Progenitor cell of endocrine pancreas (in vitro differentiated cells): ENCODE data around the gene ZFHX3. TPM values are rescaled to one million over a fixed set of nuclear protein-coding genes. Genes with fewer than 3 reads are reported as not detected.

Experiments
- DNase-seq: peaks from one replicate; pipeline ENCODE4 v3.0.0; 2021; ENCODE audit warnings: low spot score; ENCODE audit not compliant: unreplicated experiment
- H3K27ac Mint-ChIP-seq: 2 replicates; pipeline ENCODE4 v1.8.0; 2021; ENCODE audit warnings: mild to moderate bottlenecking, moderate library complexity, mixed read lengths
- H3K27me3 Mint-ChIP-seq: 2 replicates; pipeline ENCODE4 v1.8.0; 2021; ENCODE audit warnings: mixed read lengths
- H3K36me3 Mint-ChIP-seq: 2 replicates; pipeline ENCODE4 v1.8.0; 2022; ENCODE audit warnings: mixed read lengths; ENCODE audit not compliant: insufficient read depth
- H3K4me1 Mint-ChIP-seq: 2 replicates; pipeline ENCODE4 v1.8.0; 2021; ENCODE audit warnings: low read depth, mixed read lengths
- H3K4me3 Mint-ChIP-seq: 2 replicates; pipeline ENCODE4 v1.8.0; 2021; ENCODE audit warnings: low read depth, mild to moderate bottlenecking, moderate library complexity, mixed read lengths
- H3K9me3 Mint-ChIP-seq: 2 replicates; pipeline ENCODE4 v1.8.0; 2021; ENCODE audit warnings: low read depth, mixed read lengths
- CTCF ChIP-seq: fragments of 200-600 bp; sonication (generic); IDR thresholded peaks from one replicate; pipeline ENCODE4 v1.5.0; 2021; ENCODE audit warnings: antibody characterized with exemption, mild to moderate bottlenecking; ENCODE audit not compliant: unreplicated experiment
- total RNA-seq: library from RNA; stranded (reverse); gene quantifications from 2 replicates; pipeline ENCODE4 v1.2.1, GENCODE V29; 2021

Gene ZFHX3
- total RNA-seq, 1 donor from 2014 or later: 54.0 TPM

GRCh38 chr16:72887537-72887936 is 160.4 kb downstream of the ZFHX3 start:
- Mint-ChIP-seq H3K27me3 (no peaks in the 10 kb centered on the region), H3K4me1 (peaks cover 29% of the 10 kb centered on the region), H3K27ac (no peak overlapping the region), H3K9me3 (no peaks in the 10 kb centered on the region), H3K4me3 (no peak overlapping the region), H3K36me3 (peaks cover 41% of the 10 kb centered on the region)
- TF ChIP-seq CTCF: no peak
- DNase-seq: no peak

GRCh38 chr16:72886346-72886974 is 161.5 kb downstream of the ZFHX3 start:
- Mint-ChIP-seq H3K27me3 (no peaks in the 10 kb centered on the region), H3K36me3 (peaks cover 41% of the 10 kb centered on the region), H3K4me3 (no peak overlapping the region), H3K9me3 (no peaks in the 10 kb centered on the region), H3K27ac (peak overlapping the region; percentile 82), H3K4me1 (peaks cover 26% of the 10 kb centered on the region)
- no peak for TF ChIP-seq CTCF
- DNase-seq: no peak

- H3K4me1 Mint-ChIP-seq: peaks cover 21% of the 10 kb centered on the region
- H3K27me3 Mint-ChIP-seq: no peaks in the 10 kb centered on the region
- DNase-seq: no peak
- H3K9me3 Mint-ChIP-seq: no peaks in the 10 kb centered on the region
- peak overlapping the region; percentile 47 for H3K27ac Mint-ChIP-seq
- peaks cover 38% of the 10 kb centered on the region for H3K36me3 Mint-ChIP-seq
- TF ChIP-seq CTCF: no peak
- no peak overlapping the region for H3K4me3 Mint-ChIP-seq
Measured at GRCh38 chr16:72884573-72884972, 163.4 kb downstream of the ZFHX3 start.

GRCh38 chr16:72884037-72884436 is 163.9 kb downstream of the ZFHX3 start:
- Mint-ChIP-seq H3K36me3 (peaks cover 35% of the 10 kb centered on the region), H3K27ac (peak overlapping the region; percentile 47), H3K27me3 (no peaks in the 10 kb centered on the region), H3K4me1 (peaks cover 21% of the 10 kb centered on the region), H3K4me3 (no peak overlapping the region), H3K9me3 (no peaks in the 10 kb centered on the region)
- no peak for TF ChIP-seq CTCF
- DNase-seq: no peak

GRCh38 chr16:72879846-72880245 is 168.1 kb downstream of the ZFHX3 start:
- peaks cover 12% of the 10 kb centered on the region for H3K36me3 Mint-ChIP-seq
- H3K4me1 Mint-ChIP-seq: peaks cover 44% of the 10 kb centered on the region
- DNase-seq: no peak
- H3K9me3 Mint-ChIP-seq: no peaks in the 10 kb centered on the region
- H3K27ac Mint-ChIP-seq: no peak overlapping the region
- H3K27me3 Mint-ChIP-seq: no peaks in the 10 kb centered on the region
- no peak overlapping the region for H3K4me3 Mint-ChIP-seq
- TF ChIP-seq CTCF: no peak
